ACC112 (cell line): Measurements from ENCODE around the gene PFKFB4.
"Not testable (repeated sequence)": the region's sequence is repeated elsewhere in the genome, so short reads cannot be mapped to it uniquely, and the experiment has no call there.

Source experiments
- H2AFZ ChIP-seq: fragments of 200-600 bp; sonication (generic); one replicate; pipeline ENCODE4 v1.6.0; 2017; ENCODE audit warnings: antibody characterized with exemption, low read length; ENCODE audit not compliant: unreplicated experiment
- H3K27ac ChIP-seq: fragments of 200-600 bp; sonication (generic); 2 replicates; pipeline ENCODE4 v1.5.1; 2014; ENCODE audit warnings: low read depth, mild to moderate bottlenecking, antibody characterized with exemption, low read length, moderate library complexity
- H3K27me3 ChIP-seq: fragments of 200-600 bp; sonication (generic); 2 replicates; pipeline ENCODE4 v1.6.1; 2014; ENCODE audit warnings: mild to moderate bottlenecking, antibody characterized with exemption, low read length, moderate library complexity, mixed read lengths; ENCODE audit not compliant: insufficient read depth
- H3K36me3 ChIP-seq: fragments of 200-600 bp; sonication (generic); 2 replicates; pipeline ENCODE4 v1.6.1; 2016; ENCODE audit warnings: mild to moderate bottlenecking, antibody characterized with exemption, low read length, moderate library complexity, mixed read lengths; ENCODE audit not compliant: insufficient read depth
- H3K4me1 ChIP-seq: fragments of 200-600 bp; sonication (generic); one replicate; pipeline ENCODE4 v1.6.1; 2016; ENCODE audit warnings: low read length, mixed read lengths; ENCODE audit not compliant: insufficient read depth, unreplicated experiment, control insufficient read depth
- H3K4me3 ChIP-seq: fragments of 200-600 bp; sonication (generic); 2 replicates; pipeline ENCODE4 v1.5.1; 2014; ENCODE audit warnings: mild to moderate bottlenecking, low read depth, low read length
- H3K79me2 ChIP-seq: fragments of 200-600 bp; sonication (generic); one replicate; pipeline ENCODE4 v1.6.0; 2016; ENCODE audit warnings: low read length; ENCODE audit not compliant: control insufficient read depth, unreplicated experiment, insufficient read depth

Gene PFKFB4

GRCh38 chr3:48548126-48548525 lies 8.5 kb downstream of the PFKFB4 start:
- H3K4me1 ChIP-seq = no peaks in the 10 kb centered on the region
- no peak overlapping the region for H3K27ac ChIP-seq
- peaks cover 18% of the 10 kb centered on the region for H3K79me2 ChIP-seq
- H3K27me3 ChIP-seq = no peaks in the 10 kb centered on the region
- peaks cover 20% of the 10 kb centered on the region for H3K36me3 ChIP-seq
- no peak overlapping the region for H2AFZ ChIP-seq
- no peak overlapping the region for H3K4me3 ChIP-seq

DNA sequence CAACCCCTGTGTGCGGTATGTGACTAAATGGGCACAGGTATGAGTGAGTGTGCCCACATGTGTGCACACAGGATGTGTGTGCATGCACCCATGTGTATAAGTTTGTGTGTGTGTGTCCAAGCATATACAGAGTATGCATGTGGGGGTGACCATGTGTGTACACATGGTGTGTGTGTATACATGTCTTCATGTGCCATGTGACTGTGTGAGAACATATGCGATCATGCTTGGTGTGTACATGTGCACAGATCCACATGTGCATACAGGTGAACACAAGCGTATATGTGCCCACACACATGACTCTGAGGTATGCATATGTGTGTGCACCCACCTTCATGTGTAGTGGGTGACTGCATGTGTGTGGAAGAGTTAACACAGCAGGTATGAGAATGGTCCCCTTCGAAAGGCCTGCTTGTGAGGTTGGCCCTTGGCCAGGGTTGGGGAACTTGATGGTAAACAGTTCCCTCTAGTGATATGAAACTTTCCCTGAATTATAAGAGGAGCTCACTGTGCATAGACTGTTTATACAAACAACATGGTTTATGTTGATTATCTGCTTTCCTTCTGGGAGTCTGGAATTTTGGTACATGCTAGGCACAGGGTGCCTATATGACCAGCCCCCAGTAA lies 10.3 kb downstream of the PFKFB4 start:
- no peaks in the 10 kb centered on the region for H3K4me1 ChIP-seq
- peaks cover 20% of the 10 kb centered on the region for H3K36me3 ChIP-seq
- H3K4me3 ChIP-seq = no peak overlapping the region
- H3K27me3 ChIP-seq = no peaks in the 10 kb centered on the region
- H3K27ac ChIP-seq = no peak overlapping the region
- no peak overlapping the region for H2AFZ ChIP-seq
- H3K79me2 ChIP-seq = peaks cover 3% of the 10 kb centered on the region

GRCh38 chr3:48544141-48544540 lies 12.5 kb downstream of the PFKFB4 start:
- no peaks in the 10 kb centered on the region for H3K4me1 ChIP-seq

DNA sequence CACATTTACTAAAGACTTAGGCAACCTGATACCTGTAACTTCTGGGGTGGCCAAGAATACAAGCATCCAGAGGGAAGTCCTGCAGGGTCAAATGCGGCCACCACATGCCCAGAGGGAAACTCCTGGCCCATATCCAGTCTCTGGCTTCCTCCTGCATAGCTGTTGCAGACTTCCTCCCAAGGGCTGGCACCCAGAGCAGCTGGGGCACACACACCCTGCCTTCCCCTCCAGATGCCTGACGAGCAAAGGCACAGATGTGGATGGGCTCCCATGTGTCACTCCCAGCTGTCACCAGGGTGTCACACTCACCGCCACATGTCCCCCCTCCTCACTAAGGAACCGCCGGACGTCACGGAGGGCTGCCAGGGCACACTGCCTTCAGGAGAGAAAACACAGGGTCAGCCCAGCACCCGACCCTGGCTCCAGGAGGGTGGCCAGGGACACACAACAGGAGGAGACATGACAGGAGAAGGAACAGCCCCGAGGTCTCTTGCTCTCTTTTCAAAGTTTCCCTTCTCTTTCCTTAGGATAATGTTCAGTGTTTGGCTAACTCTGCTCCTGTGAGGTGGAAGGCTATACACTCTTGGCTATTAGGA lies 13.2 kb downstream of the PFKFB4 start:
- no peaks in the 10 kb centered on the region for H3K4me1 ChIP-seq
- H3K36me3 ChIP-seq = peaks cover 21% of the 10 kb centered on the region
- no peaks in the 10 kb centered on the region for H3K79me2 ChIP-seq
- H3K4me3 ChIP-seq = no peak overlapping the region
- no peak overlapping the region for H3K27ac ChIP-seq
- no peak overlapping the region for H2AFZ ChIP-seq
- H3K27me3 ChIP-seq = no peaks in the 10 kb centered on the region

More at GRCh38 chr3:48544141-48544540, 12.5 kb downstream of the PFKFB4 start:
- no peaks in the 10 kb centered on the region for H3K27me3 ChIP-seq
- H3K79me2 ChIP-seq = no peaks in the 10 kb centered on the region
- no peak overlapping the region for H2AFZ ChIP-seq
- no peak overlapping the region for H3K27ac ChIP-seq
- no peak overlapping the region for H3K4me3 ChIP-seq
- peaks cover 18% of the 10 kb centered on the region for H3K36me3 ChIP-seq

DNA sequence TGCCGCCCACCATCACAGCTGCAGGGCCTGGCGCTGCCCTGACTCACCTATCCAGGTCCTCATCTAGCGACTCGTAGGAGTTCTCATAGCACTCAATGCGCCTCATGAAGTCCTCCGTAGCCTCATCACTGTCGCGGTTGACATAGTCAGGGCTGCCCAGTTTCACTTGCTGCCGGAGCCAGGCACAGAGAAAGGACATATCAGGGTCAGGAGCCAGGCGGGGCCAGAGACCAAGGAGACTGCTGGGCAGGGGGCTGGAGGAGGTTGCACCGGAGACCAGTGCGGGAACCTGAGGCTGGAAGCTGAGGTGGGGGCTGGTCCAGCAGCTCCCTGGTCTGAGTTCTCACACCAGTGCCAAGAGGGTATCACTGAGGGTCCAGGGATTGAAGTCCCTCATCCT lies 18.2 kb downstream of the PFKFB4 start:
- no peak overlapping the region for H3K4me3 ChIP-seq

GRCh38 chr3:48536785-48537184 lies 19.8 kb downstream of the PFKFB4 start:
- Histone ChIP-seq H3K4me3 (no peak overlapping the region), H2AFZ (no peak overlapping the region), H3K4me1 (no peaks in the 10 kb centered on the region), H3K27me3 (no peaks in the 10 kb centered on the region), H3K36me3 (peaks cover 25% of the 10 kb centered on the region), H3K79me2 (no peaks in the 10 kb centered on the region), H3K27ac (no peak overlapping the region)

More for the DNA sequence above, 18.2 kb downstream of the PFKFB4 start:
- Histone ChIP-seq H3K27me3 (no peaks in the 10 kb centered on the region), H3K36me3 (peaks cover 27% of the 10 kb centered on the region), H3K27ac (no peak overlapping the region), H3K79me2 (no peaks in the 10 kb centered on the region), H3K4me1 (no peaks in the 10 kb centered on the region), H2AFZ (no peak overlapping the region)

GRCh38 chr3:48536116-48536515 lies 20.5 kb downstream of the PFKFB4 start:
- H2AFZ ChIP-seq = no peak overlapping the region
- H3K4me3 ChIP-seq = no peak overlapping the region
- H3K4me1 ChIP-seq = no peaks in the 10 kb centered on the region
- peaks cover 25% of the 10 kb centered on the region for H3K36me3 ChIP-seq
- H3K27me3 ChIP-seq = no peaks in the 10 kb centered on the region
- no peak overlapping the region for H3K27ac ChIP-seq
- H3K79me2 ChIP-seq = no peaks in the 10 kb centered on the region

DNA sequence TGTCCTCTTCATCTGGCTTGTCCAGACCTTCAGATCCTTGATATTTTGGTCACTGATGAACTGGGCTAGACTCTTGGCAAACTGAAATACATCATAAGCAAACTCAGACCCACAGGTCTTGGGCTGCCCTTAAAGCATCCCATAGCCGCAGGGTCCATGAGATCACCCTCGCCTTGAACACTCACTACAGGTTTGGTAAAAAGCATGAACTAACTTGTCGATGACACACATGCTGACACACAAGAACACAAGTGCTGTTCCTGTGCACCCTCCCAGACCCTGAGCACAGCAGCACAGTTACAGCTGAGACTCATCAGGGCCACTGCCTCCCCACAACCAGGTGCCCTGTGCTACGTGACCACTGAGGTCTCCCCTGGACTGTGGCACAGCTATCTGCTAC lies 21.0 kb downstream of the PFKFB4 start:
- Histone ChIP-seq H3K79me2 (no peaks in the 10 kb centered on the region), H3K36me3 (peaks cover 25% of the 10 kb centered on the region), H2AFZ (no peak overlapping the region), H3K4me3 (no peak overlapping the region), H3K27ac (no peak overlapping the region), H3K27me3 (no peaks in the 10 kb centered on the region), H3K4me1 (no peaks in the 10 kb centered on the region)

DNA sequence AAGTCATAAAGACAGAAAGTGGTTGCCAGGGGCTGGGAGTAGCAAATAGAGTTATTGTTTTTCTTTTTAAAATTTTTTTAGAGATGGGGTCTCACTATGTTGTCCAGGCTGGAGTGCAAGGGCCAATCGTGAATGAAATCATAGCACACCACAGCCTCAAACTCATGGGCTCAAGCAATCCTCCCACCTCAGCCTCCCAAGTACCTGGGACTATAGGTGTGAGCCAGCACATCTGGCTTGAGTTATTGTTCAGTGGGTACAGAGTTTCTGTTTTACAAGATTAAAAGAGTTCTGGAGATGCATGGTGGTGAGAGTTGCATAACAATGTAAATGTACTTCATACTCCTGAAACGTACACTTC lies 23.6 kb downstream of the PFKFB4 start:
- H3K36me3 ChIP-seq = peaks cover 27% of the 10 kb centered on the region
- H3K4me1 ChIP-seq = no peaks in the 10 kb centered on the region
- no peaks in the 10 kb centered on the region for H3K79me2 ChIP-seq
- H3K27ac ChIP-seq = no peak overlapping the region
- no peak overlapping the region for H2AFZ ChIP-seq
- H3K4me3 ChIP-seq = no peak overlapping the region
- no peaks in the 10 kb centered on the region for H3K27me3 ChIP-seq

DNA sequence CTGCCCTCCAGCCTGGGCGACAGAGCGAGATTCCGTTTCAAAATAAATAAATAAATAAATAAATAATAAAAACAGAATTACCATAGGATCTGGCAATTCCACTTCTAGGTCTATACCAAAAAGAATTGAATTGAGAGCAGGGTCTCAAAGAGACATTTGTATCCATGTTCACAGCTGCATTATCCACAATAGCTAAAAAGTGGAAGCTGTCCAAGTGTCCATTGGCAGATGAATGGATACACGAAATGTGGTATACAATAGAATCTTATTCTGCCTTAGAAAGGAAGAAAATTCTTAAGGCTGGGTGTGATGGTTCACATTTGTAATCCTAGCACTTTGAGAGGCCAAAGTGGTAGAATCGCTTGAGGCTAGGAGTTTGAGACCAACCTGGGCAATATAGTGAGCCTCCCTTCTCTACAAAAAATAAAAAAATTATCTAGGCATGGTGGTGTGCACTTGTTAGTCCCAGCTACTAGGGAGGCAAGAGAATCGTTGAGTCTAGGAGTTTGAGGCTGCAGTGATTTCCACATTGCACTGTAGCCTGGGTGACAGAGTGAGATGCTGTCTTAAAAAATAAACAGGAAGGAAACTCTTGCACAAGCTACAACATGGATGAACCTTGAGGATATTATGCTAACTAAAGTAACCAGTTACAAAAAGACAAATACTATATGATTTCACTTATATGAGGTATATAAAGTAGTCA lies 24.2 kb downstream of the PFKFB4 start:
- Histone ChIP-seq H3K4me1 (no peaks in the 10 kb centered on the region), H3K36me3 (peaks cover 25% of the 10 kb centered on the region), H2AFZ (no peak overlapping the region), H3K4me3 (no peak overlapping the region), H3K27ac (no peak overlapping the region), H3K79me2 (no peaks in the 10 kb centered on the region), H3K27me3 (no peaks in the 10 kb centered on the region)

DNA sequence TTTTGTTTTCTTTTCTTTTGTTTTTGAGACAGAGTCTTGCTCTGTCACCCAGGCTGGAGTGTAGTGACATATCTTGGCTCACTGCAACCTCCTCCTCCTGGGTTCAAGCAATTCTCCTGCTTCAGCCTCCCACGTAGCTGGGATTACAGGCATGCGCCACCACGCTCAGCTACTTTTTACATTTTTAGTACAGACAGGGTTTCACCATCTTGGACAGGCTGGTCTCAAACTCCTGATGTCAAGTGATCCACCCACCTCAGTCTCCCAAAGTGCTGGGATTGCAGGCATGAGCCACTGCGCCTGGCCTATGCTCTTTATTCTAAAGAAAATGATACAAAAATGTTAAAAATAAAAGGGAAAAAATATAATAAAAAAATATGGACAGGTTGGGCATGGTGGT lies 25.9 kb downstream of the PFKFB4 start:
- not testable (repeated sequence) for H3K4me1 ChIP-seq, H3K4me3 ChIP-seq, H3K27ac ChIP-seq, H2AFZ ChIP-seq, H3K27me3 ChIP-seq, H3K79me2 ChIP-seq
- H3K36me3 ChIP-seq = peaks cover 28% of the 10 kb centered on the region
